ENCODE measurements around the gene ADGRD2.

DNA sequence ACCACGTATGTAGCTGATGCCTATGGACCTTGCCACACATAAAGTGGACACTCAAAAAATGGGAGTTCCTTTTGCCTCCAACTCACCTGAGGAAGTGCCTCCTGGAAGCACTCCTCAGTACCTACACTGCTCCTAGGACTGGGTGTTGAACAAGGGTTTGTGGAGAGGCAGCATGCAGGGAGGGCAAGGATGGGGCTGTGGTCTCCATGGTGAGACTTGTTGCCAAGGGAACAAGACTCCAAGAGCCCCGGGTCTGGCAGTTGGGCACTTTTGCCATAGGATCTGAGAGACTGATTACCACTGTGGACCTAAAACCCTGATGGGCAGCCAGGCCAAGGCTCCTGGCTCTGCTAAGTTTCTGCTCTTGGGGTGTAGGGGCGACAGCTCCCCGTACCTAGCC lies 63.9 kb downstream of the ADGRD2 start:
- TF ChIP-seq EZH2 (IDR thresholded peaks at IDR 0.05; ENCODE audit: borderline replicate concordance, low read depth, low read length) (no peak), DPF2 (IDR thresholded peaks at IDR 0.05) (no peak), HDAC2 (IDR thresholded peaks at IDR 0.05) (no peak), TARDBP (IDR thresholded peaks at IDR 0.05) (no peak), BCL6 (CRISPR knock-in tag; IDR thresholded peaks at IDR 0.05) (no peak), SIN3A (IDR thresholded peaks at IDR 0.05; ENCODE audit: borderline replicate concordance in 2 of 2, control insufficient read depth in 1 of 2, low read depth in 2 of 2, low read length in 2 of 2) (no peak), ZNF583 (CRISPR knock-in tag; IDR thresholded peaks at IDR 0.05) (no peak), EP300 (IDR thresholded peaks at IDR 0.05; ENCODE audit: low read length) (no peak), MLLT1 (IDR thresholded peaks at IDR 0.05) (no peak), ZNF232 (CRISPR knock-in tag; IDR thresholded peaks at IDR 0.05) (no peak)
- TF ChIP-seq, protein P1, sequence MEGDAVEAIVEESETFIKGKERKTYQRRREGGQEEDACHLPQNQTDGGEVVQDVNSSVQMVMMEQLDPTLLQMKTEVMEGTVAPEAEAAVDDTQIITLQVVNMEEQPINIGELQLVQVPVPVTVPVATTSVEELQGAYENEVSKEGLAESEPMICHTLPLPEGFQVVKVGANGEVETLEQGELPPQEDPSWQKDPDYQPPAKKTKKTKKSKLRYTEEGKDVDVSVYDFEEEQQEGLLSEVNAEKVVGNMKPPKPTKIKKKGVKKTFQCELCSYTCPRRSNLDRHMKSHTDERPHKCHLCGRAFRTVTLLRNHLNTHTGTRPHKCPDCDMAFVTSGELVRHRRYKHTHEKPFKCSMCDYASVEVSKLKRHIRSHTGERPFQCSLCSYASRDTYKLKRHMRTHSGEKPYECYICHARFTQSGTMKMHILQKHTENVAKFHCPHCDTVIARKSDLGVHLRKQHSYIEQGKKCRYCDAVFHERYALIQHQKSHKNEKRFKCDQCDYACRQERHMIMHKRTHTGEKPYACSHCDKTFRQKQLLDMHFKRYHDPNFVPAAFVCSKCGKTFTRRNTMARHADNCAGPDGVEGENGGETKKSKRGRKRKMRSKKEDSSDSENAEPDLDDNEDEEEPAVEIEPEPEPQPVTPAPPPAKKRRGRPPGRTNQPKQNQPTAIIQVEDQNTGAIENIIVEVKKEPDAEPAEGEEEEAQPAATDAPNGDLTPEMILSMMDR (IDR thresholded peaks at IDR 0.05 in 2 of 3, conservative IDR thresholded peaks at IDR 0.05 in 1 of 3; ENCODE audit: insufficient read depth in 2 of 3, low read depth in 1 of 3, low read length in 3 of 3): no peak
- TF ChIP-seq, protein P2, sequence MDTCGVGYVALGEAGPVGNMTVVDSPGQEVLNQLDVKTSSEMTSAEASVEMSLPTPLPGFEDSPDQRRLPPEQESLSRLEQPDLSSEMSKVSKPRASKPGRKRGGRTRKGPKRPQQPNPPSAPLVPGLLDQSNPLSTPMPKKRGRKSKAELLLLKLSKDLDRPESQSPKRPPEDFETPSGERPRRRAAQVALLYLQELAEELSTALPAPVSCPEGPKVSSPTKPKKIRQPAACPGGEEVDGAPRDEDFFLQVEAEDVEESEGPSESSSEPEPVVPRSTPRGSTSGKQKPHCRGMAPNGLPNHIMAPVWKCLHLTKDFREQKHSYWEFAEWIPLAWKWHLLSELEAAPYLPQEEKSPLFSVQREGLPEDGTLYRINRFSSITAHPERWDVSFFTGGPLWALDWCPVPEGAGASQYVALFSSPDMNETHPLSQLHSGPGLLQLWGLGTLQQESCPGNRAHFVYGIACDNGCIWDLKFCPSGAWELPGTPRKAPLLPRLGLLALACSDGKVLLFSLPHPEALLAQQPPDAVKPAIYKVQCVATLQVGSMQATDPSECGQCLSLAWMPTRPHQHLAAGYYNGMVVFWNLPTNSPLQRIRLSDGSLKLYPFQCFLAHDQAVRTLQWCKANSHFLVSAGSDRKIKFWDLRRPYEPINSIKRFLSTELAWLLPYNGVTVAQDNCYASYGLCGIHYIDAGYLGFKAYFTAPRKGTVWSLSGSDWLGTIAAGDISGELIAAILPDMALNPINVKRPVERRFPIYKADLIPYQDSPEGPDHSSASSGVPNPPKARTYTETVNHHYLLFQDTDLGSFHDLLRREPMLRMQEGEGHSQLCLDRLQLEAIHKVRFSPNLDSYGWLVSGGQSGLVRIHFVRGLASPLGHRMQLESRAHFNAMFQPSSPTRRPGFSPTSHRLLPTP (IDR thresholded peaks at IDR 0.05; ENCODE audit: borderline replicate concordance, extremely low read depth, insufficient read length): no peak
- TF ChIP-seq, protein P3, sequence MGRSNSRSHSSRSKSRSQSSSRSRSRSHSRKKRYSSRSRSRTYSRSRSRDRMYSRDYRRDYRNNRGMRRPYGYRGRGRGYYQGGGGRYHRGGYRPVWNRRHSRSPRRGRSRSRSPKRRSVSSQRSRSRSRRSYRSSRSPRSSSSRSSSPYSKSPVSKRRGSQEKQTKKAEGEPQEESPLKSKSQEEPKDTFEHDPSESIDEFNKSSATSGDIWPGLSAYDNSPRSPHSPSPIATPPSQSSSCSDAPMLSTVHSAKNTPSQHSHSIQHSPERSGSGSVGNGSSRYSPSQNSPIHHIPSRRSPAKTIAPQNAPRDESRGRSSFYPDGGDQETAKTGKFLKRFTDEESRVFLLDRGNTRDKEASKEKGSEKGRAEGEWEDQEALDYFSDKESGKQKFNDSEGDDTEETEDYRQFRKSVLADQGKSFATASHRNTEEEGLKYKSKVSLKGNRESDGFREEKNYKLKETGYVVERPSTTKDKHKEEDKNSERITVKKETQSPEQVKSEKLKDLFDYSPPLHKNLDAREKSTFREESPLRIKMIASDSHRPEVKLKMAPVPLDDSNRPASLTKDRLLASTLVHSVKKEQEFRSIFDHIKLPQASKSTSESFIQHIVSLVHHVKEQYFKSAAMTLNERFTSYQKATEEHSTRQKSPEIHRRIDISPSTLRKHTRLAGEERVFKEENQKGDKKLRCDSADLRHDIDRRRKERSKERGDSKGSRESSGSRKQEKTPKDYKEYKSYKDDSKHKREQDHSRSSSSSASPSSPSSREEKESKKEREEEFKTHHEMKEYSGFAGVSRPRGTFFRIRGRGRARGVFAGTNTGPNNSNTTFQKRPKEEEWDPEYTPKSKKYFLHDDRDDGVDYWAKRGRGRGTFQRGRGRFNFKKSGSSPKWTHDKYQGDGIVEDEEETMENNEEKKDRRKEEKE (IDR thresholded peaks at IDR 0.05; ENCODE audit: borderline replicate concordance in 1 of 2, control insufficient read depth in 1 of 2, low read depth in 2 of 2, low read length in 1 of 2): no peak

All from K562 (cell line).